ENCODE data around the gene KIAA0232.

Gene KIAA0232

GRCh38 chr4:6920171-6920570 lies 137.6 kb downstream of the KIAA0232 start:
- FAIRE-seq = no peak

GRCh38 chr4:6923507-6923906 lies 141.0 kb downstream of the KIAA0232 start:
- no peak for FAIRE-seq

- no peak for FAIRE-seq
Observed at GRCh38 chr4:6924361-6924779, 141.8 kb downstream of the KIAA0232 start.

- FAIRE-seq = no peak
Observed at GRCh38 chr4:6925357-6925836, 142.9 kb downstream of the KIAA0232 start.

GRCh38 chr4:6926081-6926480 lies 143.6 kb downstream of the KIAA0232 start:
- FAIRE-seq = no peak

GRCh38 chr4:6926681-6927478 lies 144.4 kb downstream of the KIAA0232 start:
- no peak for FAIRE-seq

GRCh38 chr4:6928081-6928480 lies 145.6 kb downstream of the KIAA0232 start:
- FAIRE-seq = no peak

- no peak for FAIRE-seq
Observed at GRCh38 chr4:6929339-6929811, 146.8 kb downstream of the KIAA0232 start.

- no peak for FAIRE-seq
Observed at GRCh38 chr4:6929812-6930464, 147.4 kb downstream of the KIAA0232 start.

- FAIRE-seq = no peak
Observed at GRCh38 chr4:6932475-6932874, 149.9 kb downstream of the KIAA0232 start.

- no peak for FAIRE-seq
Observed at GRCh38 chr4:6932918-6933317, 150.4 kb downstream of the KIAA0232 start.
